HCEC 1CT (cell line): ENCODE measurements around the gene TGFB1I1.
A peak's percentile ranks its signal among the peaks of the same experiment; 100 is the strongest.
"Not testable (repeated sequence)": the region's sequence is repeated elsewhere in the genome, so short reads cannot be mapped to it uniquely, and the experiment has no call there.

ENCODE experiments used
- DNase-seq: peaks from one replicate; pipeline ENCODE4 v3.0.0-alpha.2; 2017

Gene TGFB1I1

GRCh38 chr16:31471875-31472708, at the start of gene TGFB1I1:
Gene TGFB1I1 (plus strand): TSS chr16:31472152. CDS start chr16:31472189, 37 bp downstream.
- DNase-seq, result peak; percentile 81

DNA sequence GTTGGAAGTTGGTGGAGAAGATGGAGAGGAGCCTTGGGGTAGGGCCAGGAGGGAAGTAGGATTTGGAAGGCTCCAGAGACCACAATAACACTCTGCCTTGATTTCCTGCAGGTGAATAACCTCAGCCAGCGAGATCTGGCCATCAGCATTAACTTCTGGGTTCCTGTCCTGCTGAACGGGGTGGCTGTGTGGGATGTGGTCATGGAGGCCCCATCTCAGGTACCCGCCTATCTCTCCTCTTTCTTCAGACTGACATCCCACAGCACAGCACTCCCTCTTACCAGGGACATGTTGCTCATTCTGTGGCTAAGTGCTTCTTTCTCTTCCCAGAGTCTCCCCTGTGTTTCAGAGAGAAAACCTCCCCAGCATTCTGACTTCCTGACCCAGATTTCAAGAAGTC, 48.7 kb upstream of the TGFB1I1 start:
- DNase-seq, result no peak

DNA sequence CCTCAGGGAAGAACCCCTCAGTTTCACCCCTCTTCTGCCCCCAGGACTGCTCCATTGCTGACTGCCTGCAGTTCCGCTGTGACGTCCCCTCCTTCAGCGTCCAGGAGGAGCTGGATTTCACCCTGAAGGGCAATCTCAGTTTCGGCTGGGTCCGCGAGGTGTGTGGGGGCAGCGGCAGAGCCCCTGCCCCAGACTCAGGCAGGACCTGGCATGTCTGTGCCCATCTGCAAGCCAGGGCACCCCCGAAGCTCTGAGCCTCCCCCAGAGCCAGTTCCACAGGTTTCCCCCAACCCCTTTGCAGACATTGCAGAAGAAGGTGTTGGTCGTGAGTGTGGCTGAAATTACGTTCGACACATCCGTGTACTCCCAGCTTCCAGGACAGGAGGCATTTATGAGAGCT, 48.2 kb upstream of the TGFB1I1 start:
- no peak for DNase-seq

- no peak for DNase-seq
These were observed 44.3 kb upstream of the TGFB1I1 start for GRCh38 chr16:31427441-31428278.

- DNase-seq, result no peak
These were observed 43.7 kb upstream of the TGFB1I1 start, which contains the start of gene COX6A2 for GRCh38 chr16:31428279-31428597. Gene COX6A2 (minus strand): TSS chr16:31428360. CDS start chr16:31428325, 35 bp downstream.

GRCh38 chr16:31428638-31429247, 43.2 kb upstream of the TGFB1I1 start:
- DNase-seq, result no peak

DNA sequence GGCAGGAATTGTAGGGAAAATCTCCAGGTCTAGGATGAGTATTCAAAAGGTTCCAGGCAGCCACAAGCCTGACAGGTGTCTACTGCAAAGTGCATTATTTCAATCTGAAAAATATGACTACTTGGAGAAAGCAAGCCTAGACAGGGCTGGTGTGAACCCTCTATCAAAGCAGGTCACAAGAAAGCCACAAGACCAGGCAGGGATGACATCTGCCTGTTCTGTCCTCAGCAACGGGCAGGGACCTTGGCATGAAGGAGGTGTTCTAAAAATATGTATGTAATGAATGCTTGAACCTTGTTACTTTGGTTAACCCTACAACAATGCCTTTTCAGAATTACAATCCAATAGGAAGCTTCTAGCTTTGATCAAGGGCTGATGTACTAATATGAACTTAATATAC, 42.6 kb upstream of the TGFB1I1 start:
- DNase-seq, result no peak

DNA sequence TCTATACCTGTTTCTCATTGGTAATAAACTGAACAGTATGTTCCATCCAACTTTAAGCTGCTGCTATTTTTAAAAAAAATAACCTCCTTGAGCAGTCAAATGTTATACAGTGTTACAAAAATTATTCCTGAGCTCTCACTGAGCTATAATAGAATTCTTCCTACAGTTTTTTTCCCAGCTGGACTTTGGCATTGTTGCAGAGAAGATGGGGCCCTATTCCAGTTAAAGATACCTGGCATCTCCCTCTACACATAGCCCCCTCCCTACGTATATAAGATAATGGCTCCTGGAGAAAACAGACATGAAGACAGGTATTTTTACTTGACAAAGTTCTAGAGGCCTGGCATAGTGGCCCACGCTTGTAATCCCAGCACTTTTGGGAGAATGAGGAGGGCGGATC, 42.2 kb upstream of the TGFB1I1 start:
- no peak for DNase-seq

- DNase-seq, result no peak
These were observed 41.4 kb upstream of the TGFB1I1 start for GRCh38 chr16:31430380-31431052.

GRCh38 chr16:31435341-31436220, 36.4 kb upstream of the TGFB1I1 start:
- no peak for DNase-seq

DNA sequence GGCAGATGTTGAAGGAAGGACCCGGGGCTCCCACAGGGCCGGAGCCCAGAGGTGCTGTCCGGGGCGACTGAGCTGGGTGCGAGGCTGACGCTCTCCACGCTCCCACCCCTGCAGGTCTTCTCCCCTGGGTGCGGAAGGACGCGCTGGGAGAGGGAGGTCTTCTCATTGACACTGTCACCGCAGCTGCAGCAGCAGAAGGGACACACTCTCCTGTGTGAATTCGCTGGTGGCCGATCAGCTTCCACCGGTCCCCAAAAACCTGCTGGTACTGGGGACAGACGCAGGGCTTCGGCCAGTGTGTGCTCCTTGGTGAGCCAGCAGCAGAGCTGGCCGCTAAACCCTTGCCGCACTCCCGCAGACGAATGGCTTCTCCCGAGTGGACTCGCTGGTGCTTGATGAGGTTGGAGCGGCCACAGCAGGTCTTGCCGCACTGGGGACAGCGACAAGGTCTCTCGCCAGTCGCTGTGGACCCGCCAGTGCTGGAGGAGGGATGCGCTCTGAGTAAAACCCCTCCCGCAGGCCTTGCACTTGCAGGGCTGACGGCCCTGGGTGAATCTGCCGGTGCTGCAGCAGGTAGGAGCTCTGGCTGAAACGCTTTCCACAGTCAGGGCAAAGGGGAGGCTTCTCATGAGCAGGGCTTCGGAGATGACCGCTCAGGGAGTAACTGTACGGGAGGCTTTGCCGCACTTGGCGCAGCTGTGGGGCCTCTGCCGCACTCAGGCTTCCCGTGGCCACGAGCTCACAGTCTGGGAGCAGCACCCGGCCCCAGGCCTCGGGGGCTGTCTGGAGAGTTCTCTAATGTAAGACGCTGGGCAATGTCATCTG, 35.5 kb upstream of the TGFB1I1 start:
- no peak for DNase-seq

DNA sequence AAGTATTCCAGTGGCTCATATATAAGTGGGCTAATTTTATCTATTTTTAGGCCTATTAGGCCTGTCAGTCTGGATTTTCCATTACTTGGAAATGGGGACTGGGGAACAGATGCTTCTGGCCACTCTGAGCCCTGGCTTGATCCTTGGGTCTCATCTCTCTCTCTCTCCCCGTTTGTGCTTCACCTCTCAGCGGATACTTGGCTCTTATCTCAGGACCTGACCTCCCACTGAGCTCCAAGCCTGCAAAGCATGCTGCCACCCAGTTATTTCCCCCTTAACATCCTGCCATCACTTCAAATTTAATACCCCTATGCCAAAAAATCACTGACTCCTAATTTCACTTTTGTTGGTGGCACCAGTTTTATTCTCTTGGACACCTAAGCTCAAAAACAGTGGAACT, 33.5 kb upstream of the TGFB1I1 start:
- no peak for DNase-seq

GRCh38 chr16:31439023-31439422, 32.9 kb upstream of the TGFB1I1 start:
- DNase-seq, result not testable (repeated sequence)

GRCh38 chr16:31439519-31439918, 32.4 kb upstream of the TGFB1I1 start:
- DNase-seq, result no peak

GRCh38 chr16:31440516-31441184, 31.3 kb upstream of the TGFB1I1 start:
- DNase-seq, result no peak

GRCh38 chr16:31441956-31442355, 30.0 kb upstream of the TGFB1I1 start:
- DNase-seq, result no peak

GRCh38 chr16:31445931-31446330, 26.0 kb upstream of the TGFB1I1 start:
- not testable (repeated sequence) for DNase-seq

DNA sequence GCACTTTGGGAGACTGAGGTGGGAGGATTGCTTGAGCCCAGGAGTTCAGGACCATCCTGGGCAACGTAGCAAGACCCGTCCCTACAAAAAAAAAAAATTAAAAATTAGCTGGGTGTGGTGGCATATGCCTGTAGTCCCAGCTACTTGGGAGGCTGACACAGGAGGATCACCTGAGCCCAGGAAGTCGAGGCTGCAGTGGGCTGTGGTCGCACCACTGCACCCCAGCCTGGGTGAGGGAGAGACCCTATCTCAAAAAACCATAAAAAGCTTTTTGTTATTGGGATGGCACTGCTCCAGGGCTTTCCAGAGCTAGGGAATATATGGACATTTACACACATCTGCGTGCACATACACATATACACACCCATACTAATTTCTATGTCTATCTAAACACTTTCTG, 20.8 kb upstream of the TGFB1I1 start:
- DNase-seq, result no peak

DNA sequence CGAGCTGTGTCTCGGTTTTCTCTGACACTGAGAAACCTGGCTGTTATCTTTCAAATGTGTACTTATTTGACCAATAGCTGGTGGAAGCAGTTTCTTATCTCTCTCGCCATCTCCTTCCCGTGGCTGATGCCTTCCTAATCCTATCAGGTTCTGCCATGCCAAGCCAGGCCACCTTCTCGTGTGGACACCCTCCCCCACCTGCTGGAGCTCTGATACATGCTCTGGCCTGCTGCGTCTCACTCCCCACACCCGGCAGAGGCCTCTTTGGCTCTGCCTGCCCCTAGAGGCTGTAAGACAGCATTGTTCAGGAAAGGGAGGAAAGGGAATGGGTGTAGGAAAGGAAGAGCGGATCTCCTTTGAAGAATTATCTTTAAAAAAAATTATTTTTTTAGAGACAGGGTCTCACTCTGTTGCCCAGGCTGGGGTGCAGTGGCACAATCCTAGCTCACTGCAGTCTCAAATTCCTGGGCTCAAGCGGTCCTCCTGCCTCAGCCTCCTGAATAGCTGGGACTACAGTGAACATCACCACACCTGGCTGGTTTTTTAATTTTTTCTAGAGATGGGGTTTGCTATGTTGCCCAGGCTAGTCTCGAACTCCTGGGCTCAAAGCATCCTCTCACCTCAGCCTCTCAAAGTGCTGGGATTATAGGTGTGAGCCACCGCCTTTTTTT, 20.1 kb upstream of the TGFB1I1 start:
- peak; percentile 76 for DNase-seq

DNA sequence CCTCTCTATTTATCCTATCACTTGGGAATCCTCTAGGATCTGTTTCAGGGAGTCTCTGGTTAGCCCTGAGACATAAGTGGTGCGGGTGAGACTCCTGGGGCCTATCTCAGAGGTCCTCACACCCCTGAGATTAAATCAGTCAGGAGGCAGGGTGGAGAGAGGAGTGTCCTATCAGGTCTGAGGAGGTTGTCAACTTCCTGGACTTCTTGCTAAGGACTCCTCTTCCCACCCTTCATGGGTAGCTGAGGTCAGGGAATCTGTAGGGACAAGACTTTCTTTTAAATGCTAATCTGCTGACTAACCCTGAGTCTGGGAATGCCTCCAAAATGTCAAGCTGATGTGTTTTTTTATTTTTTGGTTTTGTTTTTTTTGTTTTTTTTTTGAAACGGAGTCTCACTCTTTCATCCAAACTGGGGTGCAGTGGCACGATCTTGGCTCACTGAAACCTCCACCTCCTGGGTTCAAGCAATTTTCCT, 19.3 kb upstream of the TGFB1I1 start:
- DNase-seq, result peak; percentile 92
